Measurements from ENCODE around the gene CAGE1.

DNA sequence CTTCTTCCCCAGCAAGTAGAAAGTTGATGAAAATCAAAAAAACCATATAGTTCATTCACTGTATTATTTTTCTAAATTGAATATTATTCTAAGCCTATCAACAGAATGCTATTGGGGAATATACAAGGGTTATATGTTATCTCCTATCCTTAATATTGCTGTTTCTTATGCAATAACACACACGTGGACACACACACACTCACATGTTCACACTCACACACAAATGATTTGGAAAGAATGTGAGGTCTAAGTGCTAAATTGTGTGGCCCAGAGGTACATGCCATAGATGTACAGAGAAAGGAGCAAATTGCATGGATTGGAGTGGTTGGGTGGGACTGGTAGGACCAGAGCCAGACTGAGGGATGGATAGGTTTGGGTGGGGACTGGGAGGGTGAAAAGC is 45.1 kb upstream of the CAGE1 start:
- no peak for TF ChIP-seq CTCF (IDR thresholded peaks at IDR 0.05; ENCODE audit: low read depth, low read length, poor library complexity, severe bottlenecking)
- TF ChIP-seq EZH2phosphoT487 (IDR thresholded peaks at IDR 0.05; ENCODE audit: borderline replicate concordance, low read length): no peak
